Testis (tissue), 2 donors: ENCODE data around the gene CTDP1.

Source experiments
- CTCF ChIP-seq, 3 experiments: fragments of 450-650 bp in 2 of 3; fragments of 200-600 bp in 1 of 3; sonication (generic) in 1 of 3; IDR thresholded peaks; one replicate each; pipeline ENCODE4 v1.5.1; 2016 to 2019; ENCODE audit warnings: antibody characterized with exemption in 3 of 3, mild to moderate bottlenecking in 2 of 3, moderate library complexity in 1 of 3
- POLR2A ChIP-seq: fragments of 450-650 bp; IDR thresholded peaks from one replicate; pipeline ENCODE4 v1.6.1; 2017; ENCODE audit warnings: antibody characterized with exemption, mild to moderate bottlenecking, moderate library complexity

DNA sequence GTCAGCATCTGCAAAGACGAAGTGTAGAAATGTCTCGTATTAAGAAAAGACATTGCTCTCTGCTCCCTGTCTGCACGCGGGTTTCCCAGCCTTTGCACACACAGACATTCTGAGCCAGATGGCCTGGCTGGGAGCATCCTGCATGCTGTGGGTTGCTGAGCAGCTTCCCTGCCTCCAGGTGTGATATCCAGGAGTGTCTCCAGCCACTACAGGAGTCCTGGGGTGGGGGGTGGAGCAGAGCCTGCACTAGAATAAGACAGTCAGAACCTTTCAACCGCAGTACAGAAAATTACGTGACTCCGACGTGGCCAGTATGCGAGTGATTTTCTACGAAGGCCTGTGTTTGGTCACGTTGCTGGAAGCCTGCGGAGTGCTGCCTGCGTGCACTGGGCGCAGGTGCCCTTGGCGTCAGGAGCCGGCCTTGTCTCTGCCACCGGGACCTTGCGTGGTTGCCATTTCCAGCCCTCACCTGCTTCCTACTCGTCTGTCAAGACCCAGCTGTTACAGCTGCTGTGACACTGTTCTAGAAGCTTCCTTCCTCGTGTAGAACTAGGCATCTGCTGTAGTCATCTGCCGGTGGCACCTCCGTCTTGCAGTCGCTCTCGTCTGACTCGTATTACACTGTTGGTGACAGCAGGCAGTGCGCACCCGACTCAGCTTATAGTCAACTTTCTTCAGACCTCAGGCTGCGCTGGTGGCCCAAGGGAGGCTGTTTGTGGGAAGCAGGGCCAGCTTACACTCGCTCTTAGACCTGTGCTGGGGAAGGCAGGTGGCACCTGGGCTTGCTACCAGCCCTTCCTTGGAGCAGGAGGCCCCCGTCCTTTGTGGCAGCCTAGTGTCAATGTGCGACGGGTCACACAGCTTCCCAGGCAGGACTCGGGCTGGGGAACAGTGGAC lies 11.2 kb downstream of the CTDP1 start:
- no peak for TF ChIP-seq CTCF (IDR thresholded peaks at IDR 0.05)
- TF ChIP-seq POLR2A: no peak
